Fibroblast of mammary gland (primary cell): ENCODE results near the gene MS4A15.
A peak's percentile ranks its signal among the peaks of the same experiment; 100 is the strongest.
"Not testable (repeated sequence)": the region's sequence is repeated elsewhere in the genome, so short reads cannot be mapped to it uniquely, and the experiment has no call there.

Experiments used
- DNase-seq: peaks from one replicate; pipeline ENCODE4 v3.0.0-alpha.2; 2010; ENCODE audit warnings: low read depth
- H3K4me3 ChIP-seq: 2 replicates; pipeline ENCODE4 v1.5.1; 2011; ENCODE audit warnings: low read depth, mild to moderate bottlenecking, low read length, moderate library complexity; ENCODE audit not compliant: control insufficient read depth
- CTCF ChIP-seq: conservative IDR thresholded peaks from 2 replicates; pipeline ENCODE4 v1.5.1; 2011; ENCODE audit warnings: low read depth, low read length, inconsistent platforms; ENCODE audit not compliant: control insufficient read depth, insufficient read depth

The MS4A15 gene

GRCh38 chr11:60756307-60757032 is at the start of gene MS4A15:
MS4A15 (plus strand) TSS chr11:60756867; CDS start chr11:60763734, 6,867 bp downstream.
- H3K4me3 ChIP-seq: no peak within 1 kb of the TSS
- DNase-seq: no peak
- peak; percentile 20 for TF ChIP-seq CTCF

- DNase-seq: no peak
- no peak for TF ChIP-seq CTCF
- no peak overlapping the region for H3K4me3 ChIP-seq
Measured at GRCh38 chr11:60706931-60707330, 49.7 kb upstream of the MS4A15 start.

GRCh38 chr11:60710482-60710881 is 46.2 kb upstream of the MS4A15 start:
- no peak for DNase-seq
- TF ChIP-seq CTCF: no peak
- no peak overlapping the region for H3K4me3 ChIP-seq

- no peak for TF ChIP-seq CTCF
- H3K4me3 ChIP-seq: no peak overlapping the region
- no peak for DNase-seq
Measured at GRCh38 chr11:60711276-60711675, 45.4 kb upstream of the MS4A15 start.

GRCh38 chr11:60713423-60713822 is 43.2 kb upstream of the MS4A15 start:
- not testable (repeated sequence) for DNase-seq, H3K4me3 ChIP-seq

- no peak for DNase-seq
- TF ChIP-seq CTCF: no peak
Measured at GRCh38 chr11:60717956-60718355, 38.7 kb upstream of the MS4A15 start.

GRCh38 chr11:60718524-60719316 is 37.9 kb upstream of the MS4A15 start:
- TF ChIP-seq CTCF: no peak
- H3K4me3 ChIP-seq: no peak overlapping the region
- DNase-seq: no peak

More at GRCh38 chr11:60717956-60718355, 38.7 kb upstream of the MS4A15 start:
- H3K4me3 ChIP-seq: no peak overlapping the region
